ENCODE measurements around the gene ATXN2L.

The ATXN2L gene

GRCh38 chr16:28838558-28838918 lies 15.7 kb downstream of the ATXN2L start:
- POLR2A ChIA-PET (ENCODE audit: low non-redundant PET), result interaction anchor here (0.7 kb wide), 1 partner anchor 16 kb away, joined by 3 read pairs; the partner anchor contains the start of gene ATXN2L
- H3K27ac ChIP-seq, result peak overlapping the region; percentile 65; the same call in 1 of the 2 replicates
- TF ChIP-seq, protein P1, sequence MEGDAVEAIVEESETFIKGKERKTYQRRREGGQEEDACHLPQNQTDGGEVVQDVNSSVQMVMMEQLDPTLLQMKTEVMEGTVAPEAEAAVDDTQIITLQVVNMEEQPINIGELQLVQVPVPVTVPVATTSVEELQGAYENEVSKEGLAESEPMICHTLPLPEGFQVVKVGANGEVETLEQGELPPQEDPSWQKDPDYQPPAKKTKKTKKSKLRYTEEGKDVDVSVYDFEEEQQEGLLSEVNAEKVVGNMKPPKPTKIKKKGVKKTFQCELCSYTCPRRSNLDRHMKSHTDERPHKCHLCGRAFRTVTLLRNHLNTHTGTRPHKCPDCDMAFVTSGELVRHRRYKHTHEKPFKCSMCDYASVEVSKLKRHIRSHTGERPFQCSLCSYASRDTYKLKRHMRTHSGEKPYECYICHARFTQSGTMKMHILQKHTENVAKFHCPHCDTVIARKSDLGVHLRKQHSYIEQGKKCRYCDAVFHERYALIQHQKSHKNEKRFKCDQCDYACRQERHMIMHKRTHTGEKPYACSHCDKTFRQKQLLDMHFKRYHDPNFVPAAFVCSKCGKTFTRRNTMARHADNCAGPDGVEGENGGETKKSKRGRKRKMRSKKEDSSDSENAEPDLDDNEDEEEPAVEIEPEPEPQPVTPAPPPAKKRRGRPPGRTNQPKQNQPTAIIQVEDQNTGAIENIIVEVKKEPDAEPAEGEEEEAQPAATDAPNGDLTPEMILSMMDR (conservative IDR thresholded peaks at IDR 0.05; ENCODE audit: low read depth), result no peak
- CTCF ChIA-PET, result no interaction called here
- DNase-seq (ENCODE audit: low spot score), result no peak

GRCh38 chr16:28839004-28839639 lies 16.3 kb downstream of the ATXN2L start:
- POLR2A ChIA-PET (ENCODE audit: low non-redundant PET), result no interaction called here
- peak overlapping the region; percentile 65 for H3K27ac ChIP-seq
- TF ChIP-seq, protein P1 (conservative IDR thresholded peaks at IDR 0.05; ENCODE audit: low read depth), result no peak
- DNase-seq (ENCODE audit: low spot score), result no peak
- CTCF ChIA-PET, result no interaction called here

GRCh38 chr16:28839899-28840298 lies 17.1 kb downstream of the ATXN2L start:
- TF ChIP-seq, protein P1 (conservative IDR thresholded peaks at IDR 0.05; ENCODE audit: low read depth), result no peak
- ChIA-PET CTCF (no interaction called here), POLR2A (ENCODE audit: low non-redundant PET) (no interaction called here)
- H3K27ac ChIP-seq, result peak overlapping the region; percentile 65
- no peak for DNase-seq (ENCODE audit: low spot score)

DNA sequence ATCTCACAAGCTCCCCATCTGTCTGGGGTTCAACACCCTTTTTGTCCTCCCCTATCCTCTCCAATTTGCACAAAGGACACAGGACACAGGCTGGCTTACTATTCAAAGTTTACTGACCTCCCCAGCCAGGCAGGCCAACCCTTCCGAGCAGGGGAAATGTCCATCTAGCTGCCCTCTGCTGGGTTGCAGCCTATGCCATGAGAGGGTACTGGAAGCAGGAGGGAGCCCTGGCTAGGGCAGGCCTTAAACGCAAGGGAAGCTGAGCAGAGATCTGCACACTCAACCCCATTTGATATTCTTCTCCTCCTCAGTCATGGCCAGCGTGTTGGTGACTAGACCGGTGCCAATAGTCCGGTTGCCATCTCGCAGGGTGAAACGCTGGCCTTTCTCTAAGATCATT lies 19.9 kb downstream of the ATXN2L start:
- CTCF ChIA-PET, result no interaction called here
- DNase-seq (ENCODE audit: low spot score), result no peak
- H3K27ac ChIP-seq, result peak overlapping the region; percentile 11; the same call in 1 of the 2 replicates
- TF ChIP-seq, protein P1 (conservative IDR thresholded peaks at IDR 0.05; ENCODE audit: low read depth), result no peak
- POLR2A ChIA-PET (ENCODE audit: low non-redundant PET), result no interaction called here

DNA sequence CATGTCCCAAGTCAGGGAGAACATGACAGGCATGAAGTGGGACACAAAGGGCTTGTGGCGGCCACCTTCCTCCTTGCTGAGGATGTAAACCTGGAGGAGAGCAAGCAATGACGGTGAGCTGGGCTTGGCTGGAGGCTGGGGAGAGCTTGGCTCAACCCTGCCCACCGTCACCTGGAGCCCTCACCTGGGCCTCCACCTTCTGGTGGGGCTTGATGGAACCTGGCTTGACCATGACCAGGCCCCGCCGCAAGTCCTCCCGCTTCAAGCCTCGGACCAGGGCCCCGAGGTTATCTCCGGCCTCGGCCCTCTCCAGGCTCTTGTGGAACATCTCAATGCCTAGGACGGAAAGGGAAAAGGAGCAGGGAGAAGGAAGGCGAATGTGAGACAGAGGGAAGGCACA lies 21.0 kb downstream of the ATXN2L start:
- H3K27ac ChIP-seq, result 0 out of 2 replicates have a peak overlapping the region, but pooled peaks have one; percentile 3
- ChIA-PET CTCF (no interaction called here), POLR2A (ENCODE audit: low non-redundant PET) (no interaction called here)
- DNase-seq (ENCODE audit: low spot score), result no peak
- TF ChIP-seq, protein P1 (conservative IDR thresholded peaks at IDR 0.05; ENCODE audit: low read depth), result no peak

DNA sequence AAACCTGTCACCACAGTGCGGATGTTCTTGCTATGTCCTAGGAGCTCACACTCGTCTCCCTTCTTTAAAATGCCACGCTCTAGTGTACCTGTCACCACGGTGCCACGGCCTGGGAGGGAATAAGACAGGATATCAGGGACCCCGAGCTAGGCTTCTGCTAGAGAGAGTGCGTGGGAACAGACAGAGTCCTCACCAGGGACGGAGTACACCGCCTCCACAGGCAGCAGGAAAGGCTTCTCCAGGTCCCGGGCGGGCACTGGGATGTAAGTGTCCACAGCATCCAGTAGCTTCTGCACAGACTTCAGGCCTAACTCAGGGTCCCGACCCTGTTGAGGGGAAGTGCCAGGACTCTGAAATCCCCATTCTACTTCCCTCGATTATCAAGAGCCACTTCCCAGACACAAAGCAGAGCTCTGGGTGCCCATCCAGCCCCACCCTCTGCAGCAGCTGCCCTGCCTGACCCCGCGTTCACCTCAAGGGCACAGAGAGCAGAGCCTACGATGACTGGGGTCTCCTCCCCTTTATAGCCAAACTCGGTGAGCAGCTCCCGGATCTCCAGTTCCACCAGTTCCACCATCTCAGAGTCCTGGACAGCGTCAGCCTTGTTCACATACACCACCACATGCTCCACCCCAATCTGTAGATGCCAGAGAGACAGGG lies 21.6 kb downstream of the ATXN2L start:
- ChIA-PET POLR2A (ENCODE audit: low non-redundant PET) (no interaction called here), CTCF (interaction anchor here (0.5 kb wide), 1 partner anchor 33 kb away, joined by 4 read pairs; no protein-coding TSS in a partner anchor)
- 0 out of 2 replicates have a peak overlapping the region, but pooled peaks have one; percentile 3 for H3K27ac ChIP-seq

More for the DNA sequence above, 21.6 kb downstream of the ATXN2L start:
- DNase-seq (ENCODE audit: low spot score), result no peak
- TF ChIP-seq, protein P1 (conservative IDR thresholded peaks at IDR 0.05; ENCODE audit: low read depth), result no peak

Measured in RWPE1 (cell line).